BJ (cell line): ENCODE results near the gene SLC2A13. TPM values are rescaled to one million over a fixed set of nuclear protein-coding genes. Genes with fewer than 3 reads are reported as not detected.

Experiments used
- CTCF ChIA-PET: fragments of 350-600 bp; formaldehyde crosslinking; extraction: SDS; loops from one replicate; lab custom pipeline; 2021; ENCODE audit warnings: antibody characterized with exemption, inconsistent platforms; lab: Yijun Ruan, JAX
- POLR2A ChIA-PET: fragments of 300-600 bp; sonication (Branson Sonifier 250); formaldehyde crosslinking; extraction: SDS; loops from one replicate; lab custom pipeline; 2021; ENCODE audit warnings: antibody characterized with exemption; lab: Charles Lee
- DNase-seq: peaks from one replicate; pipeline ENCODE4 v3.0.0-alpha.2; 2011; ENCODE audit warnings: low read depth
- H3K27me3 ChIP-seq: 2 replicates; pipeline ENCODE4 v1.6.0; 2011; ENCODE audit warnings: low read length; ENCODE audit not compliant: control insufficient read depth, insufficient read depth
- H3K36me3 ChIP-seq: 2 replicates; pipeline ENCODE4 v1.5.1; 2011; ENCODE audit warnings: low read length; ENCODE audit not compliant: control insufficient read depth, insufficient read depth
- H3K4me3 ChIP-seq: 2 replicates; pipeline ENCODE4 v1.5.1; 2011; ENCODE audit warnings: low read depth, mild to moderate bottlenecking, control low read depth, low read length
- polyA plus RNA-seq: library from polyadenylated mRNA; depleted of rRNA; stranded (reverse); fragments of >200 nt; gene quantifications from 2 replicates; pipeline ENCODE4 v1.2.3, GENCODE V29; 2011
- TF ChIP-seq, protein P1 (sequence below): IDR thresholded peaks from 2 replicates; pipeline ENCODE4 v1.5.1; 2011; ENCODE audit warnings: low read depth, mild to moderate bottlenecking, control low read depth, inconsistent platforms, low read length, moderate library complexity; ENCODE audit not compliant: insufficient read depth

SLC2A13 gene
- polyA plus RNA-seq, 1 experiment: 1.2 TPM

DNA sequence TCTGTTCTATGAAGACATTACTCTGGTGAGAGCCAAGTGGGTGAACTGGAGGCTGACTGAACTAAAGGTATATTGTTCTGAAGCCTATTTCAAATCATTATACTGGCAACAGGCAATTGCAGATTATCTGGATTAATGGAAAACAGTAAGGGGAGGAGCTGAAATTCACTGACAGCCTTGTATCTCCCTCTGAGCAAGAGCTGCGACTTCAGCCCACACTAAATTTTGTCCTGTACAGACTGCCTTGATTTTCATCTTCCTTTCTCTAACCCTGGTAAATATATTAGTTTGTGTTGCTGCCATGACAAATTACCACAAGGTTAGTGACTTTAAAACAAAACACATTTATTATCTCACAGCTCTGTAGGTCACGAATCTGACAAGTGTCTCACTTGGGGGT is 231.1 kb downstream of the SLC2A13 start:
- ChIA-PET CTCF (interaction anchor here (1.1 kb wide), 1 partner anchor 10 kb away, joined by 3 read pairs; no protein-coding TSS in a partner anchor), POLR2A (no interaction called here)
- Histone ChIP-seq H3K4me3 (no peak overlapping the region), H3K36me3 (no peaks in the 10 kb centered on the region), H3K27me3 (no peaks in the 10 kb centered on the region)
- DNase-seq: no peak
- TF ChIP-seq, protein P1, sequence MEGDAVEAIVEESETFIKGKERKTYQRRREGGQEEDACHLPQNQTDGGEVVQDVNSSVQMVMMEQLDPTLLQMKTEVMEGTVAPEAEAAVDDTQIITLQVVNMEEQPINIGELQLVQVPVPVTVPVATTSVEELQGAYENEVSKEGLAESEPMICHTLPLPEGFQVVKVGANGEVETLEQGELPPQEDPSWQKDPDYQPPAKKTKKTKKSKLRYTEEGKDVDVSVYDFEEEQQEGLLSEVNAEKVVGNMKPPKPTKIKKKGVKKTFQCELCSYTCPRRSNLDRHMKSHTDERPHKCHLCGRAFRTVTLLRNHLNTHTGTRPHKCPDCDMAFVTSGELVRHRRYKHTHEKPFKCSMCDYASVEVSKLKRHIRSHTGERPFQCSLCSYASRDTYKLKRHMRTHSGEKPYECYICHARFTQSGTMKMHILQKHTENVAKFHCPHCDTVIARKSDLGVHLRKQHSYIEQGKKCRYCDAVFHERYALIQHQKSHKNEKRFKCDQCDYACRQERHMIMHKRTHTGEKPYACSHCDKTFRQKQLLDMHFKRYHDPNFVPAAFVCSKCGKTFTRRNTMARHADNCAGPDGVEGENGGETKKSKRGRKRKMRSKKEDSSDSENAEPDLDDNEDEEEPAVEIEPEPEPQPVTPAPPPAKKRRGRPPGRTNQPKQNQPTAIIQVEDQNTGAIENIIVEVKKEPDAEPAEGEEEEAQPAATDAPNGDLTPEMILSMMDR: no peak

DNA sequence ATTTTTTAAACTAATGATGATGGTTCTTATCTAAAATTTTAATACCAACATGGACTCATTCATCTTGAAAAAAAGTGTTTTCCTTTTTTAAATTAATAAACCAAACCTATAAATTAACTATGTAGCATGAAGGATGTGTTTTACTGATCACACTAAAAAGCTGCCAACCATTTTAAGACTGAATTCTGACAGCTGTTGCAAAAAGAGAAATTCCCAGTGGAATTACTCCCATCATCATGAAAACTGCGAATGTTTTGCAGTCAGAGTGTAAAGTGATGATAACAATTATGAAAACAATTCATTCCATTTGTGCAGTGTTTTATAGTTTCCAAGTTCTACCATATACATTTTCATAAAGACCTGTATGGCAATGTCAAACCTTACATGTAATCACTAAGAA is 232.8 kb downstream of the SLC2A13 start:
- ChIA-PET CTCF (no interaction called here), POLR2A (no interaction called here)
- Histone ChIP-seq H3K27me3 (no peaks in the 10 kb centered on the region), H3K36me3 (no peaks in the 10 kb centered on the region), H3K4me3 (no peak overlapping the region)
- TF ChIP-seq, protein P1: no peak
- no peak for DNase-seq

DNA sequence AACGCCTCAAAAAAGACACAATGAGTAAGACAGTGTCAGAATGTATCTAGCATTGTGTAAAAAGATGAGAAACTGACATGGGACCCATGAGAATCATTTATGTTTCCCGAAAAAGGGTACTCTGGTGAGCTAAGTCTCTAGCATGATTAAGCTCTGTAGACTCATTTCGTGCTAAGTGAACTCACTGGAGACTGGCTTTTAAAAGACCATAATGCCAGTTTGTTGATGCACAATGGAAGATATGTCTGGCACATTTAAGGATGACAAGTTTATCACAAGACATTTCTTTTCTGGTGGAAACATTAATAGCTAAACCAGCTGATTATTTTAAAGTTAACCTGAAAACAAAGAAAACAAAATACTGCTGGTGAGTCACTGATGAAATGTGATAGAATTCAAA is 233.5 kb downstream of the SLC2A13 start:
- H3K4me3 ChIP-seq: no peak overlapping the region
- ChIA-PET POLR2A (no interaction called here), CTCF (interaction anchor here (1.2 kb wide), 1 partner anchor 12 kb away, joined by 3 read pairs; no protein-coding TSS in a partner anchor)
- no peaks in the 10 kb centered on the region for H3K36me3 ChIP-seq
- TF ChIP-seq, protein P1: no peak
- no peaks in the 10 kb centered on the region for H3K27me3 ChIP-seq
- DNase-seq: no peak

DNA sequence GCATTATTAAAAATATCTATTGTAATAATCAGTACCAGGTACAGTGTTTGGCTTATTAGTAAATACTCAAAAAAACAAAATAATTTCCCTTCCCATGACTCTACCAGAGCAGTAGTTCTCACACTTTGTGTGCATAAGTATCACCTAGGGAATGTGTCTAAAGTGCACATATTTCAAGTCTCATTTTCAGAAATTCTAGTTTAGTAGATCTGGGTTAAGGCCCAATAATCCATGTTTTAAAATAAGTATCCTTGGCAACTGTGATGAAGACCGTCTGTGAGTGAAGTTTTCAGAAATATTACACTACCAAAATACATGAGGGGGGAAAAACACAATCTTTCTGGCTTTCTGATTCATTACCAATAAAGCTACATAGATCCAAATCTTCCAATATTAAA is 237.6 kb downstream of the SLC2A13 start:
- TF ChIP-seq, protein P1: no peak
- no peak for DNase-seq
- H3K36me3 ChIP-seq: no peaks in the 10 kb centered on the region
- ChIA-PET CTCF (no interaction called here), POLR2A (no interaction called here)
- H3K27me3 ChIP-seq: no peaks in the 10 kb centered on the region
- H3K4me3 ChIP-seq: no peak overlapping the region

DNA sequence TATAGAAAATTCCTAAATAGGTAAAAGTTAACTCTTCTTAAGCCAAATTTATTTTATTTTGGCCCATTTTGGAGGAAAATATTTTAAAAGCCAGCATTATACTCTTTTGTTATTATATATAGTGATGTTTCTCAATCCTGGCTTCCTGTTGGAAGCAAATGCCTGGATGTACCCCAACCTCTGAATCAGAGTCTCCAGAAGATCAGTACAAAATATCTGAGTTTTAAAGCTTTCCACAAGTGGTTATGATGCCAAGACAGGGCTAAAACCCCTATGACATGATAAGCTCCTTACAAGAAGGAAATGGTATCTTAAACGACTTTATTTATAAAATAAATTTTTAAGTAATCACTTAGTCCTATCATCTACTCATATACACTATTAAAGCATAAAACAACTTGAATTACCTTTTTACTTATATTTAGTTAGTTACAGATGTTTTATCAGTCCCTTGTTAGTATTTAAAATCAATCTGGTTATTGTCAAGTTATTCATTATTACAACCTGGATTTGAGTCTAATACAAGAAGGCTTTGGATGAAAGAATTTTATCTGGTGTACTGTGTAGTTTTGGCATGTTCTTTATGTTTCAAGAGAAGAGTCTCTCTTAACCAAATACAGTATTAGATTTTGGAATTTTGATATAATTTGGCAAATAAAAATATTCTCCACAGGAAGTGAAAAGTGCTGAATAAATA is 238.1 kb downstream of the SLC2A13 start:
- Histone ChIP-seq H3K27me3 (no peaks in the 10 kb centered on the region), H3K4me3 (no peak overlapping the region), H3K36me3 (no peaks in the 10 kb centered on the region)
- CTCF ChIA-PET: no interaction called here
- TF ChIP-seq, protein P1: no peak
- DNase-seq: no peak
- POLR2A ChIA-PET: no interaction called here
